C4-2B (cell line): Measurements from ENCODE around the gene EXOSC5.
"Not testable (repeated sequence)": the region's sequence is repeated elsewhere in the genome, so short reads cannot be mapped to it uniquely, and the experiment has no call there.

Source experiments
- H3K27ac ChIP-seq: fragments of 450-650 bp; 2 replicates; pipeline ENCODE4 v1.5.1; 2017
- ZFX ChIP-seq: fragments of 450-650 bp; IDR thresholded peaks from 2 replicates; pipeline ENCODE4 v1.6.1; 2017
- TF ChIP-seq, protein P1 (sequence below): fragments of 450-650 bp; conservative IDR thresholded peaks from 2 replicates; pipeline ENCODE4 v1.5.1; 2017; ENCODE audit warnings: mild to moderate bottlenecking

EXOSC5 gene

DNA sequence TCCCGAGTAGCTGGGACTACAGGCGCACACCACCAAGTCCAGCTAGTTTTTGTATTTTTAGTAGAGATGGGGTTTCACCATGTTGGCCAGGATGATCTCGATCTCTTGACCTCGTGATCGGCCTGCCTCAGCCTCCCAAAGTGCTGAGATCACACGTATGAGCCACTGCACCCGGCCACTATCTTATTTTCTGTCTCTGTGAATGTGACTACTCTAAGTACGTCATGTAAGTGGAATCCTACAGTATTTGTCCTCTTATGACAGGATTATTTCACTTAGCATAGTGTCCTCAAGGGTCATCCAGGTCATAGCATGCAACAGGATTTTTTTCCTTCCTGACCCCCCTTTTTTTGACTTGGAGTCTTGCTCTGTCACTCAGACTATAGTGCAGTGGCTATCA, 25.6 kb downstream of the EXOSC5 start:
- no peak for TF ChIP-seq ZFX
- TF ChIP-seq, protein P1, sequence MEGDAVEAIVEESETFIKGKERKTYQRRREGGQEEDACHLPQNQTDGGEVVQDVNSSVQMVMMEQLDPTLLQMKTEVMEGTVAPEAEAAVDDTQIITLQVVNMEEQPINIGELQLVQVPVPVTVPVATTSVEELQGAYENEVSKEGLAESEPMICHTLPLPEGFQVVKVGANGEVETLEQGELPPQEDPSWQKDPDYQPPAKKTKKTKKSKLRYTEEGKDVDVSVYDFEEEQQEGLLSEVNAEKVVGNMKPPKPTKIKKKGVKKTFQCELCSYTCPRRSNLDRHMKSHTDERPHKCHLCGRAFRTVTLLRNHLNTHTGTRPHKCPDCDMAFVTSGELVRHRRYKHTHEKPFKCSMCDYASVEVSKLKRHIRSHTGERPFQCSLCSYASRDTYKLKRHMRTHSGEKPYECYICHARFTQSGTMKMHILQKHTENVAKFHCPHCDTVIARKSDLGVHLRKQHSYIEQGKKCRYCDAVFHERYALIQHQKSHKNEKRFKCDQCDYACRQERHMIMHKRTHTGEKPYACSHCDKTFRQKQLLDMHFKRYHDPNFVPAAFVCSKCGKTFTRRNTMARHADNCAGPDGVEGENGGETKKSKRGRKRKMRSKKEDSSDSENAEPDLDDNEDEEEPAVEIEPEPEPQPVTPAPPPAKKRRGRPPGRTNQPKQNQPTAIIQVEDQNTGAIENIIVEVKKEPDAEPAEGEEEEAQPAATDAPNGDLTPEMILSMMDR: no peak

DNA sequence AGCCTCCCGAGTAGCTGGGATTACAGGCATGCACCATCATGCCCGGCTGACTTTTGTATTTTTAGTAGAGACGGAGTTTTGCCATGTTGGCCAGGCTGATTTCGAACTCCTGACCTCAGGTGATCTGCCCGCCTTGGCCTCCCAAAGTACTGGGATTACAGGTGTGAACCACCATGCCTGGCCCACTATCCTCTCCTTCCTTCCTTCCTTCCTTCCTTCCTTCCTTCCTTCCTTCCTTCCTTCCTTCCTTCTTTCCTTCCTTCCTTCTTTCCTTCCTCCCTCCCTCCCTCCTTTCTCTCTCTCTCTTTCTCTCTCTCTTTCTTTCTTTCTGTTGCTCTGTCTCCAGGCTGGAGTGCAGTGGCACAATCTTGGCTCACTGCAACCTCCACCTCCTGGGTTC, 26.0 kb downstream of the EXOSC5 start:
- H3K27ac ChIP-seq: not testable (repeated sequence)

More for the DNA sequence above, 25.6 kb downstream of the EXOSC5 start:
- no peak overlapping the region for H3K27ac ChIP-seq

DNA sequence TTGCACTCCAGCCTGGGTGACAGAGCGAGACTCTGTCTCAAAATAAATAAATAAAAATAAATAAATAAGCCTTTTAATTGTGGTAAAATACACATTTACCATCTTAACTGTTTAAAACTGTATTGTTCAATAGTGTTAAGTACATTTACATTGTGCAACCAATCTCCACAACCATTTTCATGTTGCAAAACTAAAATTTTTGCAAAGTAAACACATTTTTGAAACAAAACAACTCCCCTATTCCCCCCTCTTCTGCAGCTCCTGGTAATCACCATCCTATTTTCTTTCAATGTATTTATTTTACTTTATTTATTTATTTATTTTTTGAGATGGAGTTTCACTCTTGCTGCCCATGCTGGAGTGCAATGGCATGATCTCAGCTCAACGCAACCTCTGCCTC, 27.4 kb downstream of the EXOSC5 start:
- no peak overlapping the region for H3K27ac ChIP-seq
- TF ChIP-seq, protein P1: no peak
- no peak for TF ChIP-seq ZFX

DNA sequence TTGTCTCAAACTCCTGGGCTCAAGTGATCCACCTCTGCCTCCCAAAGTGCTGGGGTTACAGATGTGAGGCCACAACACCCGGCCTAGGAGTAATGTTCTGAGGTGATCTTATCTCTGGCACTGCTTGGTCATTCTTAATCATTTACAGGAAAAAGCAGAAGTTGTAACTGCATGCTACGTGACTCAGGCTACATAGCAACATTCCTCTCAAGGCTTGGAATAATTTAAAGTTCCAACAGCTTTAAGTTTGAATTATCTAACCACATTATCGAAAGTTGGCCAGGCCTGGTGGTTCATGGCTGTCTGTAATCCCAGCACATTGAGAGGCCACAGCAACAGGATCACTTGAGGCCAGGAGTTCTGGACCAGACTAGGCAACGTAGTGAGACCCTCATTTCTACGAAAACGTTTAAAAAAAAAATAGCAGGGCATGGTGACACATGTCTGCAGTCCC, 29.3 kb downstream of the EXOSC5 start:
- TF ChIP-seq ZFX: no peak
- TF ChIP-seq, protein P1: no peak
- no peak overlapping the region for H3K27ac ChIP-seq

DNA sequence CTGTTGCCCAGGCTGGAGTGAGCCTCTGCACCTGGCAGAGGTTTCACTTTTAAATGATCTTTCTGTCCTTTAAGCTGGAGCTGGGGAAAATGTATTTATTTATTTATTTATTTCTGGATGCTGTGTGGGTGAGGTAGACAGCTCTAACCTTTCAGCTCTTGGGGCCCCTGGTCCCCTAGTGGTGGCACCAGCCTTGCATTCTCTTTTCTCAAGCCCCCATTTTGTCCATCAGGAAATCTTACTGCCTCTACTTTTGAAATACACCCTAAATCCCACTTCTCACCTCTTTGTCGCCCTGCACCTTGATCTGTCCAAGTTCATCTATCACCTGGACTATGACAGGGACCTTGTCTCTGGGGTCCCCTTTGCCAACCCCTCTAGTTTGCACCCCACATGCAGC, 31.1 kb downstream of the EXOSC5 start:
- H3K27ac ChIP-seq: no peak overlapping the region
- TF ChIP-seq ZFX: no peak
- TF ChIP-seq, protein P1: no peak

DNA sequence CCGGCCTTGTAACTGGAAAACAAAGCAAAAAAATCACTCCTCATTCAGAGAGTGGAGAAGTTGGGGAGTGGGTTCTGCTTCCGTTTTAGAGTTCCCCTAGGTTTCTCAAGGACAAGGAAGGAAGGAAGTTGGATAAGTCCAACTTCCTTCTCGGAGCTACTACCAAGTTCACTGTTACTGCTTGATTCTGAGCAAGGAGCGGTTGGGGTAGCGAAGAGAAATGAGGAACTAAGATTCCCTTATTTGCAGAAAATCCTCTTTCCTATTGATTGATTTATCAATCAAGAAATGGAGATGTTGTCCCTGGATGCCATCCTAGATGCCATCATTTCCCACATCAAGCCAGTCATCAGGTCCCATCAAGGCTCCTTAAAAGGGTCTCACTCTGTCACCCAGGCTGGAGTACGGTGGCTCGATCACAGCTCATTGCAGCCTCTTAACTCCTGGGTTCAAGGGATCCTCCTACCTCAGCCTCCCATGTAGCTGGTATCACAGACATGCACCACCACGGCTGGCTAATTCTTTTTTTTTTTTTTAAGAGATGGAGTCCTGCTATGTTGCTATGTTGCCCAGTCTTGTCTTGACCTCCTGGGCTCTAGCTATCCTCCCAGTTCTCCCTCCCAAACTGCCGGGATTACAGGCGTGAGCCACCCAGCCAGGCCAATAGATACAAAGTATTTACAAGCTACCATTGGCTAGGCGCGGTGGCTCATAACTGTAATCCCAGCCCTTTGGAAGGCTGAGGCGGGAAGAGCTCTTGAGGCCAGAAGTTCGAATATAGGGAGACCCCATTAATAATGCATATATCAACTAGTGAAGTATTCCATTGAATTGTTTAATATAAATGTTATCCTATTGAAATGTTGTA, 32.4 kb downstream of the EXOSC5 start:
- TF ChIP-seq, protein P1: no peak
- no peak for TF ChIP-seq ZFX
- H3K27ac ChIP-seq: peak overlapping the region; percentile 76

DNA sequence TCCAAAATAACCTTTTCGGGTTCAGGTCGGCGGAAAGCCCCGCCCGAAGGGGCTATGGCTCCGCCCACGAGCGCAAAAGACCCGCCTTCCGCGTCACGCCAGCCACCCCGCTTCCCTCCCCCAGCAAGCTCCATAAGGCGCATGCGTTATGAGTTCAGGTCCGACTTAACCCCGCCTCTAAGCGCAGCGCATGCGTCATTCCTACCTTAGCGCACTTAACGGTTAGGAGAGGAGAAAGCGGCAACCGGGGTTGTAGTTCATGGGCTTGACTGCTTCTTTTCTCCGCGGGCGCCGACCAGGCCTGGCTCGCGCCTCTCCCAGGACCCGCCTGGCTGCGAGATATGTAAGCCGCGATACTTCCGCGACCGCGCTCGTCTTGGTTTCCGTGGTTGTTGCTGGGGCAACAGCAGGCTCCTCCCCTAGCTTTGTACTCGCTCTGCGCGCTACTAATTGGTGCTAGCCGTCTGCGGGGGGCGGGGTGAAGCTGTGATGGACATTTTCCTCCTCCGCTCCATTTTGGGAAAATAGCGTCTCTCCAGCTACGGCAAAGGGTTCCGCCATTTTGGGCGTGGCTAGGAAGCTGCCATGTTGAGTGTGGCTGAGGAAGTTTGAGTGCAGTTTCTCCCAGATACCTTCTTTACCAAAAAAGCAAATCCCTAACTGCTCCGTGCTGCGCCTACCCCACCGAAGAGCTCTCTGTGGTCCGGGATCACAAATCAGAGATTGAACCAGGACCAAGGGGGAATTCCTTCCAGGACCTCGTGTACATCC, 33.2 kb downstream of the EXOSC5 start, which contains the start of gene B9D2:
TSS of gene B9D2 (minus strand) at position 397 of the 771 bp plus-strand sequence. CDS start 630 bp downstream, outside the sequence.
- TF ChIP-seq, protein P1: no peak
- no peak for TF ChIP-seq ZFX
- peak within 1 kb of the TSS; percentile 76 for H3K27ac ChIP-seq
